HG03521 (cell line): ENCODE results near the gene CTSO.

Experiments
- ATAC-seq: cut with Tn5 transposase; IDR thresholded peaks from one replicate; pipeline ENCODE4 v1.9.1; 2021; ENCODE audit warnings: mild to moderate bottlenecking, moderate library complexity; ENCODE audit not compliant: unreplicated experiment

Gene CTSO, protein sequence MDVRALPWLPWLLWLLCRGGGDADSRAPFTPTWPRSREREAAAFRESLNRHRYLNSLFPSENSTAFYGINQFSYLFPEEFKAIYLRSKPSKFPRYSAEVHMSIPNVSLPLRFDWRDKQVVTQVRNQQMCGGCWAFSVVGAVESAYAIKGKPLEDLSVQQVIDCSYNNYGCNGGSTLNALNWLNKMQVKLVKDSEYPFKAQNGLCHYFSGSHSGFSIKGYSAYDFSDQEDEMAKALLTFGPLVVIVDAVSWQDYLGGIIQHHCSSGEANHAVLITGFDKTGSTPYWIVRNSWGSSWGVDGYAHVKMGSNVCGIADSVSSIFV

DNA sequence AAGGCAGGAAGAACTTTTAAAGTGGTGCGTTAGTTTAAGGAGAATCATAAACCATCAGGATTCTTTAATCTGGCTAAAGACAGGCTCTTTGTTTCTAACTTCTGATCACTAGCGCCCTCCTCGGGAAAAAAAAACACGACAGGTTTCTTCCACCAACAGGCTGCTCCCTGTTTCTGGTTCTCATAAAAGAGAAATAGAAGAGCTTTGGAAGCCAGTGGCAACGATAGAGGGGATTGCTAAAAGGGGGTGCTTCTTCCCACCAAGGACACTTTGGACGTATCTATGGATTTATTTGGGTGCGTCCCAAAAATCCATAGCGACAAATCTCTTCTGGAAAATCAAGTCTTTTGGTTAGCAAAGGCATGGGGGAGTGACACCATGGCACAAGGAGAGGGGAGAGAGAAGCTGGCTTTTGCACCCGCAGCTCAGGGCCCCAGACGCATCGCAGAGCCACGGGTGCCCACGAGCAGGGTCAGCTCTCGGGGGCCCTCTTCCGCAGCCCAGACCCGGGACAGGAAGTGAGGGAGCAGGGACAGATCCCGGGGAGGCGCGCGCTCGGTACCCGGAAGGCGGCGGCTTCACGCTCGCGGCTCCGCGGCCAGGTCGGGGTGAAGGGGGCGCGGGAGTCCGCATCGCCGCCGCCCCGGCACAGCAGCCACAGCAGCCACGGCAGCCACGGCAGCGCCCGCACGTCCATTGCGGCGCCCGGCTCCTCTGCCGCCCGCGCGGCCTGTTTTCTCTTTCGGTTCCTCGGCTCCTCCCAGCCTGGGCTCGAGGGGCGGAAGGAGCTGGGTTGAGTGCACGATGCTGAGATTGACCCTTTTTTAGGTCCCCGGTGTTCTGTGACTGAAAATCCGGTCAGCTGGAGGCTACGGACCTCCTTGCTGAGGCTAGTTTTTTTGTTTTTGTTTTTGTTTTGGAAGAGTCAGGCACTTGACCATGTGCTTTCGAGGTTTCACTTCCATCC, at the start of gene CTSO:
Gene CTSO, minus strand, starts transcription at position 716 of the 967 bp plus-strand sequence. Its CDS starts 19 bp downstream, at position 697.
- ATAC-seq, result peak; percentile 94

DNA sequence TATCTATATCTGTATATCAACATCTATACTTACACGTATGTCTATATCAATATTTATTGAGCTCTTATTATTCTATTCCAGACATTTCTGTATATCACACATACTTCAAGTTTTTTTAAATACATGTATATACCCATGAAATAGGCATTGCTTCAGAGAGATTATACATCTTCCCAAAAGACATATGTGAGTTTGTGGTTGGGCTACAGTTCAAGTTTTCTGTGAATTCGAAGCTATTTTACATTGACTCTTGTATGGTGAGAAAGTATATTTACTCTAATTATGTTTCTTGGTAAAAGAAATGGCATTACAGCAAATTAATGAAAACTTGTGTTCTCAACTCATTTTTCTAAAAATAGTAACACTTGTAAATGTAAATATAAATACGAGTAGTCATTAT, 46.8 kb upstream of the CTSO start:
- ATAC-seq, result no peak

DNA sequence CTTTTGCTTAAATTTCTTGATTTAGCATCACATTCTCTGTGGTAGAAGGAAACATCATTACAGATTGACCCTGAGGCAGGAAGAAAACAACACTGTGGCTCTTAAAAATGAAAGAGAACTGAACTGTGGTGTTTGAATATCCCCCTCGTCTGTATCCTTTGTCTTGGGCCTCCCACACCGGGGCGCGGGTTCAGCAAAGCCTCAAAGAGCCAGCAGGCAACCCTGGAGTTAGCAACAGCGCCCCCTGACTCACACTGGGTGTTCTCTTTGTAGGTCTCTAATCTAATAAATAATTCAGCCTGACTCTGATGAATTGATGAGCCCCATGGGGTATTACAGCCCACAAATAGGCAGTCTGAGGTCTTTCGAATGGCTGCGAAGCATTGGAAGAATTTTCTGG, 46.1 kb upstream of the CTSO start:
- ATAC-seq, result no peak

DNA sequence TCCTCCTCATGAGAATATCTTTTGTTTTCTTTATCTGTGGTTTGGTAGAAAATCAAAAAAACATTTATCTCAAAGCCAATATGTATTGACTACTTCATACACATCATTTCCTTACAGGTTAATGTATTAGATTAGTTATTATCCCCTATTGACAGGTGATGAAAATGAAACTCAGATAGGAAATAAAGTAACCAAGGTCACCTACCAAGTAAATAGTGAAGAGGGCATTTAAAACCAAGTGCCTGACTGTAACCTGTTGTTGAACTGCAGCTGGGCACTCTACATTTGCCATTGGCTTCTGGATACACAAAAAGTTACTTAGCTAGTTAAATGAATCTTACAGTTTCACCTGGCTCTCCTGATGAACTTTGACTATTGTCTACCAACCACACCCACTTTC, 41.4 kb upstream of the CTSO start:
- ATAC-seq, result no peak

DNA sequence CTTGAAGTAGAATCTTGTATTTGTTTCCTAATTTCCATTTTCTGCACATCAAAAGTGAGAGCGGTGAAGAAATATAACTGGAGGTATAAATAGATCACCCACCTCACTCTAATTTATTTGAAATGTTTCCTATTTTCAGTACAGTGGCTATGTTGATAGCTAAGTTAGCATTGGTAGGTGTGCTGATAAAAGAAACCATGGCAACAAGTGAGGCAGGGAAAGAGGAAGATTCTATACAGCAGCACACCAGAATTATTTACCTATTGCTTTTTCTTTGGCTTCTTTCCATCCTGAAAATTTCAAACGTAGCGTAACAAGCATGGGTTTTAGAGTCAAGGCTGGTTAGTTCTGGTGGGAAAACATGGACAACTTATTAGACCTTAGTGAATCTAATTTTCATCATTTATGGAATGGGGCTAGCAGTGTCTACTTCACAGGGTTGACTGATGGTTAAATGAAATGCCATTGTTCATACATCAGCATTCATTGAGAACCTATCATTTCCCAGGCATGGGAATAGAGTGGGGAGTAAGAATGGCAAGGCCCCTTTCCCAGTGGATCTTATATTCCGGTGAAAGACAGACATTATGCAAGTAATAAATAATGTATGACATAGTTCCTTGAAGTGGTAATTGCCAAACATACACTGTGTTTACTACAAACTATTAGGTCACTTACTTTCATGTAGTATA, 30.6 kb upstream of the CTSO start:
- ATAC-seq, result no peak

DNA sequence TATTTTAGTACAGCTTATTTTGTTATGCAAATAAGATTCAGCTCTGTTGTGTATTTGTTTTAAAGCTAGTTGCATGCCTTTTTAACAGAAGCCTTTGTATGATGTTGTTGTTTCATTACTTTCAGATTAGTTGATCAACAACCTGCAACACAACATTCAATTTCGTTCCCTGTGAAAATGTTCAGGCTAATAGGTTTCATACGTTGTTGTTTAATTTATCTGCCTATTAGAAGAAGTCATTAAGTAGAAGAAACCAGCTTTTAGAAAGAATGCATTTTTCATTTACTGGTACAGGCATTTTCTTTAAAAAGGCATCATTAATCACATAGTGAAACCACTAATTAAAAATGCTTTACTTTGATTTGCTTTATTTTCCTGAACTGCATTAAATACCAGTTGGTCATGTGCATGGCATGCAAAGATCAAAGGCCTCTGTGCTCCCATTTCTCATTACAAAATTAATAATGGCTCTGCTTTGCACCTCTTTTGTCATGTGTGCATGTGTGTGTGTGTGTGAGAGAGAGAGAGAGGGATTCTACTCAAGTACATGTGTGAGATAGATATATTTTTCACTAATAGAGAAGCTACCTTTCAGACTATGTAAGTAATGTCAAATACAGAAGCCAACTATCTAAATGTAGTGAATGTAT, 29.2 kb upstream of the CTSO start:
- no peak for ATAC-seq

DNA sequence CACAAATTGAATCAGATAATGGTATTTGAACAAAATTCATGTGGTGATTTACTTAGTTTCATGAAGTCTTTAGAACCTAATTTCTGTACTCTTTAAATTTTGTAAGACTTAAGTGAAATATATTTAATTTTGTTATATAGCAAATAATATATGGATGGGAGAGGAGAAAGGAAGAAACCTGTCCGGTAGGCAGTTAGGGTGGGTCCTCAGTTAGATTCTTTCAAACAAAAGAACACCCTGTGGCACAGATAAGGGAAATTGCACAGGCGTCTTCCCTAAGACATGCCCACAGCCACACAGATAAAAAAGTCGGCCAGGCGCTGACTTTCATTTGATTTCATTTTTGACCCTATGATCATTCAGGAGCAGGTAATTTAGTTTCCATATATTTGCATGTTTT, 25.1 kb upstream of the CTSO start:
- ATAC-seq, result no peak

DNA sequence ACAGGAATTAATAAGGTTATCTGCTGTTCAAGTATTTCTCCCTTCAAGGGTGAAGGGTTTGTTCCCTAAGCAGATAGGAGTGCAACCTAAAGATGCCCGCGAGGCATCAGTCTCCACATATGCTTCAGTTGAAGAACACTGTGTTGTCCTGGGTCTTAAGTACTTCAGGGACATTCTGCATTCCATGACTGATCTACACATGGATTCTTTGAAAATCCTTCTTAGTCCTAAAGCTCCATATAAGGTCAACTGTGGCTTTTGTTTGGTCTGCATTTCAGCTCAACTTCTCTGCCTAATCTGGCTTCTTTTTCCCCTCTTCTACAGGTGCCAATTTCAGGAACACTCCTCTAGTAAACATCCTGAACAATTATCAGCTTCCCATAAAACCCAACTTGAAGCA, 21.8 kb upstream of the CTSO start:
- no peak for ATAC-seq

DNA sequence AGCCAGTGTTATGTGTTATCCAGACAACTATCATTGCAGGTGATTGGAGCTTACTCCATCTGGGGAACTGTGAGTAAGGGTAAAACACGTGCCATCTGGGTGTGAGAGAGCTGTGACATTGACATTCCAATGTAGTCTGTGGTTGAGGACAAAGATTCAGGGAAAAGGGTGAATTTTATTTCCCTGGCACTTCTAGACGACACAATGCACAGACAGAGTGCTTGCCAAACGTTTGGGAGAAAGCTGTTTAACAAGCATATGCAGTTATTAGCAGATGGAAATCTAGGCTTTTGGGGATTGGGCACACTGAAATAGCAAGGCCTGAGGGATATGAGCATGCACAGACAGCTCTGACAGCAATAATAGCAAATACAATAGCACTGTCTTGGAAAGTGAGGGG, 21.3 kb upstream of the CTSO start:
- ATAC-seq, result no peak

DNA sequence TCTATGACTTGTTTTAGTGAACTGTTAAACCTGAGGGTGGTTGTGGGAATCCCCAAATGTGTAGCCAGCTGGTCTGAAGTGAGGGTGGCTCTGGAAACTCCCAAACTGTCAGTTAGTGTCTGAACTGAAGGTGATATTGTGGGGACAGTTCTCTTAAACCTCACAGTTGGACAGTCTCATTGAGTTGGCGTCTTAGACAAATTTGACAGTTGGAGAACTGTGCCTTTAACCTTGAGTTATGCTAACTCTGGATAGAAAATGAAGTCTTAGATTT, 20.7 kb upstream of the CTSO start:
- peak; percentile 96 for ATAC-seq

DNA sequence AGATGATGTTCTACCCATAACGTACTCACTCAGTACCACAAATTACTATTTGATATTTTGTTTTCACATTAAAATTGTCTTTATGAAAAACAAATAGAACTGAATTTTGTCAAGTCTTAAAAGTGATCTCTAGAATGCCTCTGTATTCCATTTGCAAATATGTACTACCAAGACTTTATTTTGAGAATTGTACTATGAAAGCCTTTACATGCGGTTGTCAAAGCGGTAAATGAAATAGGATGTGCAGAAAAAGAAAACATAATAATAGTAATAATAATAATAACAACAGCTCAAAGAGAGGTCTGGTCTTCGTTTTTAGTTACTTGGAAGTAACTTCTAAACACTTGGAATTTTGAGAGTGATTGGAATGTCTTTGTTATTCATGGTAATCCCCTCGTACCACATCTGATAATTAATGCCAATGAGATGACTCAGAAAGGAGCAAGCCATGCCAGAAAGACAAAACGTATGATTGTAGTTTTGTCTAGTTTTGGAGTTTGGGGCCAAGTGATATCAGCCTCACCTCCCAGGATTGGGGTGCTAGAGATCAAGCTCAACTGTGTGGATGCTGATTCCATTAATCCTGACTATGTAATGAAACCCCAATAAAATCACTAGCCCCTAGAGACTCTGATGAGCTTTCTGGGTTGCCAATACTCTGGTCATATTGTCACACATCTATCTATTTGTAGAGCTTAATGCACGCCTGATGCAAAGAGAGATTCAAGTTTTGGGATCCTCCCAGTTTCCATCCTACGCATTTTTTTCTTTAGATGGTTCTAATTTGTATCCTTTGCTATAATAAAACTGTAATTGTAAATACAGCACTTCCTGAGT, 20.2 kb upstream of the CTSO start:
- no peak for ATAC-seq

DNA sequence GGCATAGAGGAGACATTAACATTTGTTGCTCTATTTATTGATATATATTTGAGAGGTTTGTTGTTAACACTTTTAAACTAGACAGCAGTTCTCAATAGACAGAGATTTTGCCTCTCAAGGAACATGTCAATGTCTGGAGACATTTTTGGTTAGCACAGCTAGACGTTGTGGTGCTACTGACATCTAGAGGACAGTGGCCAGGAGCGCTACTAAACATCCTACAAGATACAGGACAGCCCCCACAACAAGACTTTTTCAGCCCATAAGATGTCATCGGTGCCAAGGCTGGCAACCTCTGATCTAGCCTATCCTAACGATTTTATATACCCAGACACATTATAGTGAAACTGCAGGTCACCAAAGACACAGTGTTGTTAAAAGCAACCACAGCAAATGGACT, 18.4 kb upstream of the CTSO start:
- ATAC-seq, result peak; percentile 40

DNA sequence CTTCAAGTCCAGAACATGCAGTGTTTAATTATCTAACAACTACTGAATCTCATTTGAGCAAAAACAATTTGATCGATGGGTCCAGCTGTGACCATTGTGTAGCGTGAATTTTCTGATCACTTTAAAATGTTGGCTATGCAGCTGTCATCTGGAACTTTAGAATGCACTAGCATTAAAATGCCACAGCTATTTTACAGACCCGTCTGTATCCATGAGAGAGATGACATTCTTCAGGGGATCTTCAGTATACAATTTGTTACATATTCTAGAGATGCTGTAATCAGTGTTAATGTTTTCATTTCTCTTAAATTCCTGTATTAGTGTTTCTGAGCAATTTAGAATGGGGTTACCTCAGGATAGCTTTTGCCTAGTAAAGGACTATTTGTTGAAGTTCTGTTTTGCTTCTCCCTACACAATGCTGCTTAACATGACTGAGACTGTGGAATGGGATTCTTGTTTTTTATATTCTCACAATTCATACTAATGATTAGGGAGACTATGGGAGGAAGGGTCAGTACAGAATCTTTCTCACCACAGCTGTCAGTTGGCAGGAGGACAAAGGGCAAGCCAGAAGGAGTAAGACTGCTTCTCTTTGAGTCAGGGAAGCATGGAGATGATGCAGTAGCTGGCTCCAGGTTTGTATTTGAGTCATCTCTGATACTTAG, 13.2 kb upstream of the CTSO start:
- no peak for ATAC-seq

DNA sequence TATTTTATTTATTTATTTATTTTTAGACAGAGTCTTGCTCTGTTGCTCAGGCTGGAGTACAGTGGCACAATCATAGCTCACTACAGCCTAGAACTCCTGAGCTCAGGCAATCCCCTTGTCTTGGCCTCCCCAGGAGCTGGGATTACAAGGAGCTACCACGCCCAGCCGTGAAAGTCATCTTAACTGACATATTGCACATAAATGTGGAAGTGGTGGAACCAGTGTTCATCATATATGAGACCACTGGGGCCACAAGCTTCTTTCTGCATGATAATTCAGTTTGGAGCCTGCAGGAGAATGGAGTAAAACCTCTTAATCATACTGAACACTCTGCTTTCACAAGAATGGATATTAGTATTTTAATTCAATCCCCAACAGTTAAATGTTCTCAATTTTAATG, 12.5 kb upstream of the CTSO start:
- ATAC-seq, result no peak

DNA sequence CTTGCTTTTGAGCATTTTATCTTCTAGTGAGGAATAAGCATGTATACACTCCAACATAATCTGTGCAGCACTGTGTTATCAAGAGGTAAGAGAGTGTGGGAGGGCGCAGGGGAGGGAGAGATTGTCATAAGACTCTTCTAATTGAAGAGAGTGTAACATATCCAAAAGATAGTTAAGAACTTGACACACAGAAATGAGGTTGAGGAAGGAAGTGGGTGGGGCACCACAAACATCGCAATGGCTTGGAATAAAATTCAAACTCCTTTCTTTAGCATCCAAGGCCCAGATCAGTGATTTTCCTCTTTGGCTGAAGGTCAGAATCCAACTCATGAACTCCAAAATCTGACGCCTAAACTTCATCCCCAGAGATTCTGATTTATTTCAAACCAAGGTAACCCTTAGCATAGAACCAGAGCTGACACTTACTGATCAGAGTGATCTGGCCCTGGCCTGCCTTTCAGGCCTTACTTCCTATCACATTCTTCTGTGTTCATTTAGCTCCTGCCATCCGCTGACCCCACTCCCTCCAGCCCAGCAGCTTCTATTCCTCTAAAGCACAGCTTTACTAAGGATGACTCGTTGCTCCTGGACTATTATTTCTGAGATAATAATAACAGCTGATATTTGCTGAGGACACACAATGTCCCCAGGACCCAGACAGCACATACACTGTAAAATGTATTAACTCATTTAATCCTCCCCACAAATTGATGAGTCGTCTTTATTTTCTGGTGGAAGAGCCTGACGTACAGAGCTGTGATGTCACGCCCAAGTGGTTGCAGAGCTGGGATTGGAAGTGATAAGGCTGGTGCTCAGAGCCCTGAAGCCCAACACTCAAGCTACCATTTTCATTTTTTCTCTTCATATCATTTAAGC, 10.6 kb upstream of the CTSO start:
- no peak for ATAC-seq

DNA sequence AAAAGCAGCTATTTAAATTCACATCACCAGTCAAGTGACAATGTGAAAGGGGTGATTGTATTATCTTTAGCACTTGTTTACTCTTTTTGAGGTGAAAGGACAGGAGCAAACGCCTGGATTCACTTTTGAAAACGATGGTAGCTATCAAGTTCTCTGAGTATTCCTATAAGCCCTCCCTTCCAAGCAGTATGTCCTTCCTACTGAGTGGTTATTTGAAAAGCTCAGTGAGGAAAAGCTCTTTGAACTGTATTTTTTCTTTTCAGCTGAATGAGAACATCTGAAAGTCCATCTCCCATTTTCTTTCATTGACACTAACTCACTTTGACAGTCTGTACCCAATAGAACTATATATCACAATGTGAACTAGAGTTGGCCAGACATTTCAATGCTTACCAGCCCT, 9.1 kb upstream of the CTSO start:
- ATAC-seq, result no peak

DNA sequence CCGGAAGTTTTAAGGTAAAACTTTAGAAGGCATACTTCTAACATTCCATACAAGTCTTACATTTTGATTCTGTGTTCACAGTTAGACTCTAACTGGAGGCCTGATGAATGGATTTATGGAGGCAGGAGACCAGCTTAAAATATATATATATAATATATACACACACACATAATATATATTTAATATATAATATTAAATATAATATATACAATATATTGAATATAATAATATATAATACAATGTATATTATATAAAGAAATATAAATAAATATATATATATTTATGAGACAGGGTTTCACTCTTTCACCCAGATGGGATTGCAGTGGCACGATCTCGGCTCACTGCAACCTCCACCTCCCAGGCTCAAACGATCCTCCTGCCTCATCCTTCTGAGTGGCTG, 7.9 kb upstream of the CTSO start:
- no peak for ATAC-seq

DNA sequence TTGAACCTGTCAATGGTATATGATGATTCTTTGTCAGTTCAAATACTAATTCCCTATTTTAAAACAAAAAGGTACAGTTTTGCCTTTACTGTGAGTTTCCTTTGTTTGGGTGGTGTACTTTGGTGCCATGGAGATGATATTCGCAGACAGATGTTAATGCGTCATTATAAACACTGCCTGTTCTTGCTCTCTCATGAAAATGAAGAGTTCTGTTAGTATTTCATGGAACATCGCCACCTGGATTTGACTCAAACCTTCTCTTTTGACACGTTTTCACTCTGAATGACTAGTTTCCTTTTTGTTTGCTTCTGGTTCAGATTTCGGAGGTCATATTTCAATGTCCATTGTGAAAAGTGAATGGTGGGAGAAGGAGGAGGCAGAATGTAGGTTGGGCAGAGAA, 6.9 kb upstream of the CTSO start:
- no peak for ATAC-seq

DNA sequence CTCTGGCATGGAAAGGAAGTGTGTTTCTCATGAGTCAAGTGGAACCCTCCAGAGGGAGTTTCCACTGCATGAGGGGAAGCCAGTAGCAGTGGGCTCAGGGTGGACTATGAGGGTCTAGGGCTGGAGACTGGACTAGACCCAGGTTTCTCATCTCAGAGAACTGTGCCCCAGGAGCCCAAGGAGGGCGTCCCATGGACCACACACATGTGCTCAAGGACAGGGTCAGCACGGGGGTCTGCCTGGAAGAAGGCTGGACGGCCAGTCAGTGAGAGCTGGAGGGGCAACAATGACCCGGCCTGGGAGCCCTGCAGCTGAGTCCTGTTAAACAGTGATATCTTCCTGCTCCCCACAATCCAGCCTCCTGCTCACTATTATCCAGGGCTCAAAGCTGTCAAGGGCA, 5.8 kb upstream of the CTSO start:
- no peak for ATAC-seq
